ENCODE data around the gene AGL.

AGL gene

DNA sequence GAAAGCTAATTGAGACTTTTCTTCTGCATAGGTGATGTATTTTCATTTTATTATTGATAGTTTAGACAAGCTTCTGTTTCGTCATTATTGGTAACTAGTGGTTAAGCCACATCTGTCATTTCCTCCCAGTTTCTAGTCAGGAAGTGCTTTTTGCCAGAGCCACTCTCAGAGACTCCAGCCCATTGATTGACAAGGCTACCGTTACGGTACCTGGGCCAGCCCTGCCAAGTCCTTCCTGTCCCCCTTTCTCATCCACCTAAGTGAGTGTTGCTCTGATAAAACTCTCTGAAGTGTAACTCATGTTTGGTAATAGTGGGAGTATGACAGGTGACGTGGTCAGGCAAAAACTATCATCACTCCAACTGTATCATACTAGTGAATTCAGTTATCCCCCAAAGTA, 29.6 kb upstream of the AGL start:
- Histone ChIP-seq H3K4me3 (ENCODE audit: low read length) (no peak overlapping the region), H3K4me1 (ENCODE audit: control insufficient read depth, low read length) (no peaks in the 10 kb centered on the region), H3K27ac (ENCODE audit: low read depth, low read length) (no peak overlapping the region), H3K36me3 (ENCODE audit: control insufficient read depth, low read length) (no peaks in the 10 kb centered on the region), H3K4me2 (ENCODE audit: low read length) (no peak overlapping the region), H3K79me2 (ENCODE audit: control insufficient read depth, low read length) (no peaks in the 10 kb centered on the region), H3K9me3 (ENCODE audit: control insufficient read depth, insufficient read depth, low read length) (no peaks in the 10 kb centered on the region), H4K20me1 (ENCODE audit: control insufficient read depth, insufficient read depth, low read depth, low read length) (no peaks in the 10 kb centered on the region), H3K9me2 (replicated peaks; ENCODE audit: control insufficient read depth, low read length) (no peaks in the 10 kb centered on the region), H3K27me3 (ENCODE audit: control insufficient read depth, low read length) (no peaks in the 10 kb centered on the region), H3F3A (ENCODE audit: control insufficient read depth, insufficient read depth) (no peaks in the 10 kb centered on the region)
- TF ChIP-seq, protein P1, sequence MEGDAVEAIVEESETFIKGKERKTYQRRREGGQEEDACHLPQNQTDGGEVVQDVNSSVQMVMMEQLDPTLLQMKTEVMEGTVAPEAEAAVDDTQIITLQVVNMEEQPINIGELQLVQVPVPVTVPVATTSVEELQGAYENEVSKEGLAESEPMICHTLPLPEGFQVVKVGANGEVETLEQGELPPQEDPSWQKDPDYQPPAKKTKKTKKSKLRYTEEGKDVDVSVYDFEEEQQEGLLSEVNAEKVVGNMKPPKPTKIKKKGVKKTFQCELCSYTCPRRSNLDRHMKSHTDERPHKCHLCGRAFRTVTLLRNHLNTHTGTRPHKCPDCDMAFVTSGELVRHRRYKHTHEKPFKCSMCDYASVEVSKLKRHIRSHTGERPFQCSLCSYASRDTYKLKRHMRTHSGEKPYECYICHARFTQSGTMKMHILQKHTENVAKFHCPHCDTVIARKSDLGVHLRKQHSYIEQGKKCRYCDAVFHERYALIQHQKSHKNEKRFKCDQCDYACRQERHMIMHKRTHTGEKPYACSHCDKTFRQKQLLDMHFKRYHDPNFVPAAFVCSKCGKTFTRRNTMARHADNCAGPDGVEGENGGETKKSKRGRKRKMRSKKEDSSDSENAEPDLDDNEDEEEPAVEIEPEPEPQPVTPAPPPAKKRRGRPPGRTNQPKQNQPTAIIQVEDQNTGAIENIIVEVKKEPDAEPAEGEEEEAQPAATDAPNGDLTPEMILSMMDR (IDR thresholded peaks at IDR 0.05; ENCODE audit: low read depth, low read length, poor library complexity, severe bottlenecking) = no peak
- TF ChIP-seq EZH2phosphoT487 (IDR thresholded peaks at IDR 0.05; ENCODE audit: borderline replicate concordance, low read length) = no peak

DNA sequence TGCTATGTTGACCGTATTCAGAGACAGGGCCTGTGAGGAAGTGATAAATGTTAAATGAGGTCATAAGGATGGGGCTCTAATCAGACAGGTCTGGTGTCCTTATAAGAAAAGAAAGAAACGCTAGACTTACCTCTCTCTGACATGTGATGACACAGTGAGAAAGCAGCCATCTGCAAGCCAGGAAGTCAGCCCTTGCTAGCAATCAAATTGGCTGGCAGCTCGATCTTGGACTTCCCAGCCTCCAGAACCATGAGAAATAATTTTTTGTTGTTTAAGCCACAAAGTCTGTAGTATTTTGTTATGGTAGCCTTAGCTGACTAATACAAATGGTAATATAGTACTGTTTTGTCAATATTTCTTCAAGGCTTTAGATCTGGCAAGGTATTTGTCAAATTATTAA, 25.1 kb upstream of the AGL start:
- Histone ChIP-seq H3F3A (ENCODE audit: control insufficient read depth, insufficient read depth) (no peaks in the 10 kb centered on the region), H3K9me3 (ENCODE audit: control insufficient read depth, insufficient read depth, low read length) (no peaks in the 10 kb centered on the region), H4K20me1 (ENCODE audit: control insufficient read depth, insufficient read depth, low read depth, low read length) (no peaks in the 10 kb centered on the region), H3K27me3 (ENCODE audit: control insufficient read depth, low read length) (no peaks in the 10 kb centered on the region), H3K27ac (ENCODE audit: low read depth, low read length) (no peak overlapping the region), H3K9me2 (replicated peaks; ENCODE audit: control insufficient read depth, low read length) (no peaks in the 10 kb centered on the region), H3K36me3 (ENCODE audit: control insufficient read depth, low read length) (no peaks in the 10 kb centered on the region), H3K4me3 (ENCODE audit: low read length) (no peak overlapping the region), H3K4me1 (ENCODE audit: control insufficient read depth, low read length) (no peaks in the 10 kb centered on the region), H3K79me2 (ENCODE audit: control insufficient read depth, low read length) (no peaks in the 10 kb centered on the region), H3K4me2 (ENCODE audit: low read length) (no peak overlapping the region)
- TF ChIP-seq EZH2phosphoT487 (IDR thresholded peaks at IDR 0.05; ENCODE audit: borderline replicate concordance, low read length) = no peak
- TF ChIP-seq, protein P1 (IDR thresholded peaks at IDR 0.05; ENCODE audit: low read depth, low read length, poor library complexity, severe bottlenecking) = no peak

DNA sequence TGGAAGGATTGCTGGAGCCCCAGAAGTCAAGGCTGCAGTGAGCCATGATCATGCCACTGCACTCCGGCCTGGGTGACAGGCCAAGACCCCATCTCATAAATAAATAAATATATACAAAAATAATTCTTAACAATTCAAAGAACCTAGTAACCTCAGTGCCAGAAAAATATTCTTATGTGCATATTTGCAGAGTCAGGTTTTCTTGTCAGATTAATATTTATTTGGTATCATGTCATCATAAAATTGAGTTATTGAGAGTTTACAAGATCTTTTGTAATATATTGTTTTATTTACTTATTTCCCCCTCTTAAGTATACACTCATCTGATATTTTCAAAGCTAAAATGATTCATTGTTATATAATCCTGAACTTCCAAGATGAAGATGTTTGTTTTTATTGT, 24.5 kb upstream of the AGL start:
- Histone ChIP-seq H4K20me1 (ENCODE audit: control insufficient read depth, insufficient read depth, low read depth, low read length) (no peaks in the 10 kb centered on the region), H3K79me2 (ENCODE audit: control insufficient read depth, low read length) (no peaks in the 10 kb centered on the region), H3K36me3 (ENCODE audit: control insufficient read depth, low read length) (no peaks in the 10 kb centered on the region), H3K4me3 (ENCODE audit: low read length) (no peak overlapping the region), H3F3A (ENCODE audit: control insufficient read depth, insufficient read depth) (no peaks in the 10 kb centered on the region), H3K27me3 (ENCODE audit: control insufficient read depth, low read length) (no peaks in the 10 kb centered on the region), H3K27ac (ENCODE audit: low read depth, low read length) (no peak overlapping the region), H3K4me2 (ENCODE audit: low read length) (no peak overlapping the region), H3K9me2 (replicated peaks; ENCODE audit: control insufficient read depth, low read length) (no peaks in the 10 kb centered on the region), H3K4me1 (ENCODE audit: control insufficient read depth, low read length) (no peaks in the 10 kb centered on the region), H3K9me3 (ENCODE audit: control insufficient read depth, insufficient read depth, low read length) (no peaks in the 10 kb centered on the region)
- TF ChIP-seq EZH2phosphoT487 (IDR thresholded peaks at IDR 0.05; ENCODE audit: borderline replicate concordance, low read length) = no peak
- TF ChIP-seq, protein P1 (IDR thresholded peaks at IDR 0.05; ENCODE audit: low read depth, low read length, poor library complexity, severe bottlenecking) = no peak

DNA sequence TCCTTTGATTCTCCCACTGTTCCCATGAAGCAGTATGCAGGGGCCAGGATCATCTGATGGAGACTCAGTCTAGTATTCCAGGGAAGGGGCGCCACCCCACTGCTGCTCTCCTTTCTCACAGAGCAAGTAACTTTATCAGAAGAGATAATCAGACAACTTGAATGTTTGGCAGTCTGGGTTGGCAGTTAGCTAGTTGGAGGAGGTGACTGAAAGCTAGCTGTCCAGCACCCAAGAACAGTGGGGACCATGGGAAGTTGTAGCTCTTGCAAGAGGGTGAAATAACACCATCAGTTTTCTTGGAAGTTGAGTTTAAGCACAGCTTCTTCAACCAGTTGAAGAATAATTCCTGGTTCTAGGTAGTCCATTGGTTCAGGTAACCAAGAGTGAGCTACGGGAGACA, 22.2 kb upstream of the AGL start:
- H3K36me3 ChIP-seq (ENCODE audit: control insufficient read depth, low read length) = no peaks in the 10 kb centered on the region
- H3K9me2 ChIP-seq (replicated peaks; ENCODE audit: control insufficient read depth, low read length) = no peaks in the 10 kb centered on the region
- H3K4me2 ChIP-seq (ENCODE audit: low read length) = no peak overlapping the region
- TF ChIP-seq, protein P1 (IDR thresholded peaks at IDR 0.05; ENCODE audit: low read depth, low read length, poor library complexity, severe bottlenecking) = no peak
- no peak for TF ChIP-seq EZH2phosphoT487 (IDR thresholded peaks at IDR 0.05; ENCODE audit: borderline replicate concordance, low read length)
- no peaks in the 10 kb centered on the region for H3K4me1 ChIP-seq (ENCODE audit: control insufficient read depth, low read length)
- H3K27me3 ChIP-seq (ENCODE audit: control insufficient read depth, low read length) = no peaks in the 10 kb centered on the region
- H3F3A ChIP-seq (ENCODE audit: control insufficient read depth, insufficient read depth) = no peaks in the 10 kb centered on the region
- no peaks in the 10 kb centered on the region for H3K79me2 ChIP-seq (ENCODE audit: control insufficient read depth, low read length)
- no peaks in the 10 kb centered on the region for H4K20me1 ChIP-seq (ENCODE audit: control insufficient read depth, insufficient read depth, low read depth, low read length)
- 0 out of 2 replicates have a peak, but pooled peaks cover 3% of the 10 kb centered on the region for H3K9me3 ChIP-seq (ENCODE audit: control insufficient read depth, insufficient read depth, low read length)
- no peak overlapping the region for H3K4me3 ChIP-seq (ENCODE audit: low read length)
- no peak overlapping the region for H3K27ac ChIP-seq (ENCODE audit: low read depth, low read length)
